Spleen (tissue), 7 donors: ENCODE results near the gene DMAC1.

ENCODE experiments used
- POLR2A ChIP-seq, 3 donors: fragments of 450-650 bp; IDR thresholded peaks; one replicate each; pipeline ENCODE4 v1.5.1; 2017; ENCODE audit warnings: antibody characterized with exemption in 3 of 3, mild to moderate bottlenecking in 1 of 3
- POLR2AphosphoS5 ChIP-seq, 3 donors: sonication (generic); formaldehyde crosslinking; IDR thresholded peaks; one replicate each; pipeline ENCODE4 v1.5.1; 2017; ENCODE audit warnings: antibody characterized with exemption in 3 of 3
- TF ChIP-seq, protein P1 (sequence below), 11 experiments: fragments of 200-600 bp in 7 of 11; fragments of 450-650 bp in 4 of 11; sonication (generic) in 4 of 11; IDR thresholded peaks in 8 of 11; conservative IDR thresholded peaks in 3 of 11; 1 replicate in 7 of 11; 2 replicates in 4 of 11; pipeline versions ENCODE4 v1.4.0 to v1.8.0; 2016 to 2021; ENCODE audit warnings: antibody characterized with exemption in 11 of 11, inconsistent platforms in 4 of 11, mild to moderate bottlenecking in 1 of 11
- donor health status: DM: no; HTN: no; CAD: no; lungs with moderate emphysema.
- donor health status: DM: no; HTN: no; CAD: no.
- donor health status: DM: no; HTN: no; CAD: no.

GRCh38 chr9:7777771-7778170 lies 21.8 kb downstream of the DMAC1 start:
- TF ChIP-seq, protein P1, sequence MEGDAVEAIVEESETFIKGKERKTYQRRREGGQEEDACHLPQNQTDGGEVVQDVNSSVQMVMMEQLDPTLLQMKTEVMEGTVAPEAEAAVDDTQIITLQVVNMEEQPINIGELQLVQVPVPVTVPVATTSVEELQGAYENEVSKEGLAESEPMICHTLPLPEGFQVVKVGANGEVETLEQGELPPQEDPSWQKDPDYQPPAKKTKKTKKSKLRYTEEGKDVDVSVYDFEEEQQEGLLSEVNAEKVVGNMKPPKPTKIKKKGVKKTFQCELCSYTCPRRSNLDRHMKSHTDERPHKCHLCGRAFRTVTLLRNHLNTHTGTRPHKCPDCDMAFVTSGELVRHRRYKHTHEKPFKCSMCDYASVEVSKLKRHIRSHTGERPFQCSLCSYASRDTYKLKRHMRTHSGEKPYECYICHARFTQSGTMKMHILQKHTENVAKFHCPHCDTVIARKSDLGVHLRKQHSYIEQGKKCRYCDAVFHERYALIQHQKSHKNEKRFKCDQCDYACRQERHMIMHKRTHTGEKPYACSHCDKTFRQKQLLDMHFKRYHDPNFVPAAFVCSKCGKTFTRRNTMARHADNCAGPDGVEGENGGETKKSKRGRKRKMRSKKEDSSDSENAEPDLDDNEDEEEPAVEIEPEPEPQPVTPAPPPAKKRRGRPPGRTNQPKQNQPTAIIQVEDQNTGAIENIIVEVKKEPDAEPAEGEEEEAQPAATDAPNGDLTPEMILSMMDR (IDR thresholded peaks at IDR 0.05 in 8 of 11, conservative IDR thresholded peaks at IDR 0.05 in 3 of 11), result no peak
- TF ChIP-seq POLR2A (IDR thresholded peaks at IDR 0.05) (no peak), POLR2AphosphoS5 (IDR thresholded peaks at IDR 0.05) (no peak)
